HG03439 (cell line): ENCODE results near the gene SGPP1.
"Not testable (repeated sequence)": the region's sequence is repeated elsewhere in the genome, so short reads cannot be mapped to it uniquely, and the experiment has no call there.

Experiments used
- ATAC-seq: cut with Tn5 transposase; IDR thresholded peaks from one replicate; pipeline ENCODE4 v1.9.1; 2021; ENCODE audit warnings: mild to moderate bottlenecking, moderate library complexity; ENCODE audit not compliant: unreplicated experiment

The SGPP1 gene

DNA sequence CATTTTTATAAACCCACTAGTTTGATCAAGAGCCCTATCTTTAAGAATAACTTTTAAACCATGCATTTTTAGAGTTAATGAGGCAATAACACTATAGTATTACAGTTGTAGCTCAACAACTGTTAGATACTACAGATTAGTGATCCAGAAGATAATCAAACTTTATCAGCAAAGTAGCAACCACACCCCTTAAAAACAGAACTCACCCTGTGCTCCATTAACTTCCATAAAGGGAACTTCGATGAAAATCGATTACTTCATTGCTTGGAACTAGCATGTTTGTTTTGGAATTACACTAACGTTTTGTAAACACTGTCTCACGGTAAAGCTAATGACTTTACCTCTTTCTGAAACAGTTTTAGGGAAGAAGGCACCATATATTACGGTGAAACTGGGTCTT, 1.4 kb downstream of the SGPP1 start:
- no peak for ATAC-seq

DNA sequence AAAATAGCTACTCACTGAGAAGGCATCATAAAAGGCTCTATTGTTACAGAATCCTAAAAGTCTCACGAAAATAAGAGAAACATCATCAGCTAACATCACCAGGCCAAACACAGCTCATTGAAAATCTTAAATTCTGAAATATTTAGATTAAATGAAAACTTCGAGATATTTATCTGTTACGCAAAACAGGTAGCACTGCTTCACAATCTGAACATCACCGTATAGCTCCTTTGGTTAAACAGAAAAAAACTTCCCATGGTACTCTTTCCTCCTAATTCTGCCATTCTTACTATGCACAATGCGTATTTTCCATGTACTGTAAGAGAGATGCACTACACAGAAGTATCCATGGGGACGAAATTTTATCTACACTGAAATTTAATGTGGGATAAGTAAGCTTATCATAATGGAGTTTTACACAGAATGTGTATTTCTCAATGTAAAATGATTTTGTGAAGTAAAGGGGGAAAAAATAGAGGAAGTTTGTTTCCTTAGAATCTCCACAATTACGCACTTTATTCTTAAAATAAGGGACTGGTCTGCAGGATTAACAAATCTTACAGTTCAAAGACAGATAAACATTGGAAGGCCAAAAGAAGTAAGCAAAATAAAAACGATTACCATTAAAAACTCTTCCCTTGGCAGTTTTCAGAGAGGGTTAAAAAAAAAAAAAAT, 1.9 kb downstream of the SGPP1 start:
- ATAC-seq: no peak

DNA sequence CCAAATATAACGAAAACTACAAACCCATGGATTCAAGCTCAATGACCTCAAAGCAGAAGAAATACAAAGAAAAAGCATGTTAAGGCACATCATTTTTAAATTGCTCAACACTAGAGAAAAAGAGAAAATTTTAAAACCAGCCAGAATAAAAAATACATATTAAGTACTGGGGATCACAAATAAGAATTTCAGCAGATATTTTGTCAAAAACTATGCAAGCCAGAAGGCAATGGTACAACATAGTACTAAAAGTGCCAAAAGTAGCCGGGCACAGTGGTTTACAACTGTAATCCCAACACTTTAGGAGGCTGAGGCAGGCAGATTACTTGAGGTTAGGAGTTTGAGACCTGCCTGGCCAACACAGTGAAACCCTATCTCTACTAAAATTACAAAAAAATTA, 10.2 kb downstream of the SGPP1 start:
- ATAC-seq: no peak

DNA sequence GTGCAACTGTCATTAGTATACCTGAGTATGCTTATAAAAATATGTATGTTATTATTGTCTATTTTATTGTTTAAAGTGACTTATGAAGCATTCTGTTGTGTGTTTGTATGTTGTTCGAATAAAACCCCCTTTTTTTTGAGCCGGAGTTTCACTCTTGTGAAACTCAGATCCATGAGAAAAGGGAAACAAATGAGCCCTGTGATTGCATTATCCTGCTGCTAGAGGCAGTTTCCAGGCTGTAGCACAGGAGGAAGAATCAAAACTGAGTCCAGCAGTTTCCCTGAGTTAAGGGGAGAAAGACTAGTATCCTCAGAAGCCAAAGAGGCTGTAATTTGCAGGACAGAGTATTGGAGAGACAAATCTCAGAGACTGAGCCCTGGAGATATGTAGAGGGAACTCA, 12.5 kb downstream of the SGPP1 start:
- no peak for ATAC-seq

DNA sequence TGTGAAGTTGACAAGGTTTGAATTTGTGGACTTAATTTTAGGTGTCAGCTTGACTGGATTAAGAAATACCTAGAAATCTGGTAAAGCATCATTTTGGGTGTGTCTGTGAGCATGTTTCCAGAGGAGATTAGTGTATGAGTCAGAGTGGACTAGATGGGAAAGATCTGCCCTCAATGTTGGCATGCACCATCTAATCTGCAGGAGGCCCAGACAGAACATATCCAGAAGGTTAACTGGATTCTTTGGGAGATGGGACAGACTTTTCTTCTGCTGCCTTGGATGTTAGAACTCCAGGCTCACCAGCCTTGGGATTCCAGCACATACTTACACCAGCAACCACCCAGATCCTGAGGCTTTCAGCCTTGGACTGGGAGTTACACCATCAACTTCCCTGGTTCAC, 14.1 kb downstream of the SGPP1 start:
- no peak for ATAC-seq

DNA sequence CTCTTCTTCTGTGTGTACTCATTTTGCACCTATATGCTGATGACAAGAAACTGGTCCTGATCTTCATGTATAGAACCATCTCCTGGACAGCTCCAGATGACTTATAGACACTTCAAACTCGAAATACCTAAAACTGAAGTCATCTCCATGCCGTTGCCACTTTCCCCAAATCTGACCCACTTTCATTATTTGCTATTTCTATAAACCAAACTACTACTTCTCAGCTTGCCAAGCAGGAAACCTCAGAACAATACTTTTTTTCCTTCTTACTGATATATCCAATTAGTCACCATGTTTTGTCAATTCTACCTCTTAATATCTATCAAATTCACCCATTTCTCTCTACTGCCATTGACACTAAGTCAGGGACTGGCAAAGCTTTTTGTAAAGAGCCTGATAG, 14.8 kb downstream of the SGPP1 start:
- ATAC-seq: no peak

DNA sequence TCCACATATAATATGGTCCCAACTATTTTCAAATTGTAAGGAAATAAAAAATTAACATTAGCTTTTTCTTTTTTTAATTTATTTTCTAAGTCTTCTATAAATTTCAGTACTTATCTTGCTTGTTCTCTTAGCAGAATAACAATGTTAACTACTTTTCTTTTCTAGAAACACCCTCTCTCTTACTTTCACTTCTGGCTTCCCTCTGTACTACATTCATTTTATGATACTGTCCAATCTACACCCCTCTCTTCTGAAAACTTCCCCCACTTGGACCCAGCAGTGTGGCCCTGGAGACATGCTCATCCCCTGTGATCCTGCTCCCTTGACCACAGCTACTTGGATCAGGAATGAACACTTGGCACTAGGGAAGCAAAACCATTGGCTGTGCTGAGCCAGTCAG, 15.7 kb downstream of the SGPP1 start:
- no peak for ATAC-seq

DNA sequence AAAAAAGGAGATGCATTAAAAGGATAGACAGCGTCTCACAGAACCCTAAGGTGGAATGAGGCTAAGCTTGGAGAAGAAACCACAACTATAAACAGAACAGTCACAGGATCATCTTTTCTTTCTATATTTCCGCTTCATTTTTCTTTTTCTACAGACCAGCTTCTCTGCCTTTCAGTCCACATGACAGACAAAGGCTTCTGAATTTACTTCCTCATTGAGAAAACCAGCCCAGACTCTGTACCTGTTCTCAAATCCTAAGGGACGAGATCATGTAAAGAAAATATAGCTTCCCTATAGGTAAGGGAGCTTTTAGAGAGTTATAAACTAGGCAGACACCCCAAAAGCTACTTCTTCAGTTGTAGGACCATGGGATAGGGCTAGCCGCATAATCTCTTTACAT, 17.4 kb downstream of the SGPP1 start:
- ATAC-seq: no peak

DNA sequence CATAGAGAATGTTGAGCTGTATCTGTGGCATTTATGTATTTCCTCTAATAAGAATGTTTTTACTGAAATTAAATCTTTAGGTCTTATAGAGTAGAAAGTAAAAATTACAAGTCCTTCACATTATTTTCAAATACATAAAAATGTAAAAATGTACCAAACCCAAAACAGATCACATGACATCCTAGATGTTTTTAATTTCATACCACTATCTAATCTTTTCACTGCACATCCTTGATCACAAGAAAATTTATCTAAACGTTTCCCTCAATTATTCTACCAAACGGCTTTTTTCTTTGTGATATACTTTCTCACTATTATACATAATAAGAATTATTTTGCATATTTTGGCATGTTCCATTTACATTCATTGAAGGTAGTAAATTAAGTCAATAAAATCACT, 18.3 kb downstream of the SGPP1 start:
- ATAC-seq: no peak

DNA sequence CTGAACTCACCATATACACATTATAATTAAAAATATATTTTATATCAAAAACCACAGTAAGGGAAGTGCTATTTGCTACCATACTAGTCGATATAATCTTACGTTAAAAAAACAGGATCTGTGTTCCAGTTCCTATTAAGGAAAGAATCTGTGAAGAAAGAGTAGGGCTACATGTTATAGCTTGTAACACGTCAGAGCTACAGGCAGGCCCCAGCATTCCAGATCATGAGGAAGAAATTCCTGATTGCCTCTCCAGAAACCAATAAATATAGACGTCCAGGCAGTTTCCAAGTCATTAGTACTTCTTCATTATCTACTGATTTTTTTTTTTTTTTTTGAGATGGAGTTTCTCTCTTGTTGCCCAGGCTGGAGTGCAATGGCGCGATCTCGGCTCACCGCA, 20.6 kb downstream of the SGPP1 start:
- ATAC-seq: no peak

DNA sequence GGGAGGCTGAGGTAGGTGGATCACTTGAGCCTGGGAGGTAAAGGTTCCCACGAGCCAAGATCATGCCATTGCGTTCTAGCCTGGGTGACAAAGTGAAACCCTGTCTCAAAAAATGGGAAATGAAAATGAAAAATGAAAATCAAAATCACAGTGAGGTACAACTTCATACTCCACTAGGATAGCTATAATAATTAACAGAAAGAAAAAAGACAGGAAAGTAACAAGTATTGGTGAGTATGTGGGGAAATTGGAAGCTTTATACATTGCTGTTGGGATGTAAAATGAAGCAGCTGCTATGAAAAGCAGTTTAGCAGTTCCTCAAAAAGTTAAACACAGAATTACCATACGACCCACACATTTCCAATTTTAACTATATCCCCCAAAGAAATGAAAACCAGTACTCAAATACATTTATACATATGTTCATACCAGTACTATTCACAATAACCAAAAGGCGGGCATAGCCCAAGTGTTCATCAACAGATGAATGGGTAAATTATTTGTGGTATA, 22.2 kb downstream of the SGPP1 start:
- no peak for ATAC-seq

DNA sequence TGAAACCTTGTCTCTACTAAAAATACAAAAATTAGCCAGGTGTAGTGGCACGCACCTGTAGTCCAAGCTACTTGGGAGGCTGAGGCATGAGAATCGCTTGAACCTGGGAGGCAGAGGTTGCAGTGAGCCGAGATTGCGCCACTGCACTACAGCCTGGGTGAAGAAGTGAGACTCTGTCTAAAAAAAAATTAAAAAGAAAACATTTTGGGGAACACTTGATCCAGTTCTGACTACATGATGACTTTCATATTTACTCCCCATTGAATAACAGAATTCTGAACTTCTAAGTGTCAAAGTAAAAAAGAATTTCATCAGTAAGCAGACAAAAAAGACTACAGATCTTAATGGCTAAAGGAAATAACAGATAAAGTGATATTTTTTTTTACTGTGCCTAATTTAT, 25.3 kb downstream of the SGPP1 start:
- not testable (repeated sequence) for ATAC-seq

DNA sequence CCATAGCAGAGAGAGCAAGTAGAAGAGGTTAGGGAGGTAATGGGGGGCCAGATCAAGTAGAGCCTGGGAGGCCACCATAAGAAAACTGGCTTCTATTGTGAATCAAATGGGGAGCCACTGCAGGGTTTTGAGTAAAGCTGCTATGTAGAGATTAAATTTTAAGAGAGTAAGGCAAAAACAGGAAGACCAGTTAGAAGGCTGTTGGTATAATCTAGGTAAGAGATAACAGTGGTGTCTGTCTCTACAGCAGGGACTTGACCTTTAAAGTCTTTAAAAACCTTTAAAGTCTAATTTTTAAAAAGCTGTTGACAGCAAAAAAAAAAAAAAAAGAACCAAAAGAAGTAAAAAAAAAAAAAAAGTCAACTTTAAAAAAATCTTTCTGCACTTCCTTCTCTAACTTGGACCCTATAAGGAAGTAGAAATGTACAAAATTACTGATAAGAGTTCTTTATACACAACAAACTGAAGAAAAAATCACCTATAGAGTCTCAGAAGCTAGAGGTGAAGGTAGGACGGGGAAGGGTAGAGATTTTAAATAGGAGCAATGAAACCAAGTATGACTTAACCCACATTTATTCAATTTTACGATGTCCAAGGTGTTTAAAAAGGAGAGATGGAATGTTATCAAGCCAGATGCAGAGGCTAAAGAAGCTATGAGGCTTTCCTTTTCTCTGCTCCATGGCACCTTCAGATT, 26.1 kb downstream of the SGPP1 start:
- ATAC-seq: no peak

DNA sequence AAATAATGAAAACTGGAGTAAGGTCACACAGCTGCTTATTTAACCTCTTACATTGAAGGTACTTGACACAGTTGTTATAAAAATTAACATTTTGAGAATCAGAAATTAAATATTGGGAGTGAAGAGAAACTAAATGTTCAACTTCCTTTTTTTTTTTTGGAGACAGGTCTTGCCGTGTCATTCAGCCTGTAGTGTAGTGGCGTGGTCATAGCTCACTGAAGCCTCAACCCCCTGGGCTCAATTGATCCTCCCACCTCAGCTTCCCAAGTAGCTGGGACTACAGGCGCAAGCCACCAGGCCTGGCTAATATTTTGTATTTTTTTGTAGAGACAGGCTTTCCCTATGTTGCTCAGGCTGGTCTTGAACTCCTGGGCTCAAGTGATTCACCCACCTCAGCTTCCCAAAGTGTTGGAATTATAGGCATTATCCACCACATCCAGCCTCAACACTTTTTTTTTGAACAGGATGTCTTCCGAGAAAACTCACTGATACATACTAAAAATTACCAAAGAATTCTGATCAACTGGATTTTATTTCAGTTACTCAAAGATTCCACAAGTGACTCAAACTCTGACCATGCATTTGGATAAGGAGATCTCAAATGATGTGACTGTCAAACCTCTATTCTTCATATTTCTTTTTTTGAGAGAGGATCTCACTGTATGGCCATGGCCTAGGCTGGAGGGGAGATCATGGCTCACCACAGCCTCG, 35.4 kb downstream of the SGPP1 start:
- no peak for ATAC-seq

DNA sequence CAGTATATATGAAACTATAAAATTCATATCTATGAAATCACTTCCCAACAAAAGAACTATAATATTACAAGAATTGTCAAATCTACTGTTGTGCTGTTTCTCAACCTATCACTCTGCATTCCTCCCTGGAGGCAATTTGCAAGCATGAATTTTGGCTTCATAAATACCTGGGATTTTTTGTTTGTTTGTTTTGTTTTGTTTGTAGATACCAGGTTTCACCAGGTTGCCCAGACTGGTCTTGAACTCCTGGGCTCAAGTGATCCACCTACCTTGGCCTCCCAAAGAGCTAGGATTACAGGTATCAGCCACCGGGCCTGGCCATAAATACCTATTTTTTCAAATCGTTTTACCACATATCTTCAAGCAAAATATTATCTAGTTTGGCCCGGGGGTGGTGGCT, 38.7 kb downstream of the SGPP1 start:
- no peak for ATAC-seq

DNA sequence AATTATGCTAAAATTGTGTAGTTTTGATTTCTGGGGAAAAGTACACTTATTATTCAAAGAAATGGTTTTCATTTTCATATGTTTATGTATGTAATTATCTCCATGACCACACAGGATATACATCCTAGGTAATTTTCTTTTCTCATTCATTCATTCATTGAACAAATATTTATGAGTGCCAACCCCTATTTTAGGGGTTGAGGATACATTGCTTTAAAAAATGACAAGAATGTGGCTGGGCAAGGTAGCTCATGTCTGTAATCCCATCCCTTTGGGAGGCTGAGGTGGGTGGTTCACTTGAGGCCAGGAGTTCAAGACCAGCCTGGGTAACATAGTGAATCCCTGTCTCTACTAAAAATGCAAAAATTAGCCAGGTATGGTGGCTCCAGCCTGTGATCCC, 40.9 kb downstream of the SGPP1 start:
- no peak for ATAC-seq

DNA sequence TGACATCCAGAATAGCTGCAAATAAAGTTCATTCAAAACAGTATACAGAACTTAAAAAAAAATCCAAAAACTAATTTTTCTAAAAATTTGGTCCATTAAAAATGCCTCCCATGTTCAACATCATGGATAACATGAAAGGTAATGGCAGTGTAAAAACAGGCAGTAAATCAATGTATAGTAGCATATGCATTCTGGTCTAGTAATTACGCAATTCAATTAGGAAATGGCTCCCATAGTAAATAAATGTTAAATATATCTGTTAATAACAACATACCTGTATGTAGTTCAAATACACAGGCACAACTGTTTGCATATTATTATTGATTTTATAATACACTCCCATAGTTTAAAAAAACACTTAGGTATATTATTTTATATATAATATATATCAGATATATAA, 42.5 kb downstream of the SGPP1 start:
- ATAC-seq: no peak

DNA sequence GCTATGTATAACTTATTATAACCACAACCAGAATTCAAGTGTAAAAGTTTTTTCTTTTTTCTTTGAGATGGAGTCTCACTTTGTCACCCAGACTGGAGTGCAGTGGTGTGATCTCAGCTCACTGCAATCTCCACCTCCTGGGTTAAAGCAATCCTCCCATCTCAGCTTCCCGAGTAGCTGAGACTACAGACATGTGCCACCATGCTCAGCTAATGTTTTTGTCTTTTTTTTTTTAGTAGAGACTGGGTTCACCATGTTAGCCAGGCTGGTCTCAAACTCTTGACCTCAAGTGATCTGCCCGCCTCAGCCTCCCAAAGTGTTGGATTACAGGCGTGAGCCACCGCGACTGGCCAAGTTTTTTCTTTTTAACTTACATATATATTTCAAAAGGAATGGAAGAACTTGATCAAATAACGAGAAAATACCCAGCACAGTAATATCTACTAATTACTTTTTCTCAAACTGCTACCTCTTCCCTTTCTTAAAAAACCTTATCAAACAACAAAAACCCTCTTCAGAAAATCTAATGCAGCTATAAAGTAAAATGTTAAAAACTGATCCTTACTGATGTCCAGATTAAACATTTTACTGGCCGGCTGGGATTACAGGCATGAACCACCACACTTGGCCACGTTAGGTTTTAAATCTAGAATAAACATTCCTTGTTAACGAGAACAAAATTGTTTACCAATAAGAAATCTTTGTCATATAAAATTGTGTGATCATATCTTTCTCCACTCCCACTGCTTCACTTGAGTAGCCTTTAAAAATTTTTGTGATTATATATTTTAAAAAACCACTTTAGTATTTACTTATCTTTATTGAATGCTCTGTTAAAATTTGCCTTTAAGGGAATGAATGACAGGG, 44.9 kb downstream of the SGPP1 start:
- ATAC-seq: no peak

DNA sequence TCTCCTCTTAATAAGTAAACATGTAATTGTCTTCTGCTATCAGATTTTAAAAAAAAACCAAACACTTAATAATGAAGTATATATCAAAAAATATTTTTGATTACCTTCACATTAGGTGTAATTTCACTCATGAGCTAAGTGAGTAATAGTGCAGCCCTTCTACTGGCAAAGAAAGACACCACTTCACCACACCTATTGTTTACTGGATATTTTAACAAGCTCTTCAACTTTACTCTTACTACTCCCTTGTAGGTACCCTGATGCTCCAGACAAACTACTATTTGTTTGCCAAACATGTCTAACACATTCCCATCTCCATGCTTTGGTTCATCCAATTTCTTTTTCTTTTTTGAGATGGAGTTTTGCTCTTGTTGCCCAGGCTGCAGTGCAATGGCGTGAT, 49.3 kb downstream of the SGPP1 start:
- no peak for ATAC-seq

DNA sequence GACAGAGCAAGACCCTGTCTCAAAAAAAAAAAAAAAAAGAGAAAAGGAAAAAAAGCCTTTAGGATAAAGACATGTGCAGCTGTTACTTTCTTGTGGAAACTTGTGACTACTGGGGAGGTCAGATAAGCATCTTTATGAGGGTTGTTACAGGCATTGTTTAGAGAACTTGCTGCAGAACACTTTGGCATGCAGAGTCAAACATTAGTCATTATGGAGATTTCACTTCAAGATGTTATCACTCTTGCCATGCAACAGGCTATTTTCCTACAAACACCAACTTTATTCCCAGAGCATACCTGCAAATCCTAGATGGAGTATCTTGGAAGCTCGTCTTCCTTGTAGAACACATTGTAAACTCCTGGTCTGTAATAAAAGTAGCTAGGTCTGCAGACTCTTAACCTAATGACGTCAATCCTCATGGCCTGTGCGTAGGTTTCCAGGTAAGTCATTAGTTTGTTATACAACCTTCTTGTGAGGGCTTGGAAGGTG, 49.9 kb downstream of the SGPP1 start:
- ATAC-seq: no peak

DNA sequence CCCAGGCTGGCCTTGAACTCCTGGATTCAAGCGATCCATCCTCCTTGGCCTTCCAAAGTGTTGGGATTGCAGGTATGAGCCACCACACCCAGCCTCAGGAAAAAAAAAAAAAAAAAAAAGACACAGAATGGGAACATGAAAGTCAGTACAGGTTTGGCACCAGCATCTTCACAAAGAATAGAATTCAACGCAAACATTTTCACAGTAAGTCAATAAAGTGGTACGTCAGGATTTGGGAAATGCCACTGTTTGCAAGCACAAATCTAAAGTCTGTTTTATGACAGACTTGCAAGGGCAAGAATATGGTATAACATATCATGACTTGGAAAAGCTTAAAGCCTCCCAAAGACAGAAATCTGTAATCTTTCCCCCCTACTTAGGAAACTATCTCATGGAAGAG, 51.2 kb downstream of the SGPP1 start:
- no peak for ATAC-seq
